Ovary (tissue), 9 donors: Measurements from ENCODE around the gene GDPGP1. TPM values are rescaled to one million over a fixed set of nuclear protein-coding genes. Genes with fewer than 3 reads are reported as not detected.

Experiments
- DNase-seq, 5 donors: peaks; one replicate each; pipeline ENCODE4 v3.0.0-alpha.2; 2019 to 2020
- H3K27ac ChIP-seq, 2 donors: fragments of 200-600 bp; one replicate each; pipeline versions ENCODE4 v1.5.1 to v1.8.0; 2019 to 2022
- H3K27me3 ChIP-seq: fragments of 200-600 bp; one replicate; pipeline ENCODE4 v1.8.0; 2022
- H3K36me3 ChIP-seq: fragments of 200-600 bp; sonication (generic); one replicate; pipeline ENCODE4 v1.5.1; 2019
- H3K4me1 ChIP-seq: one replicate; pipeline ENCODE4 v1.8.1; 2013; ENCODE audit warnings: mild to moderate bottlenecking, moderate library complexity; ENCODE audit not compliant: insufficient read depth
- H3K4me3 ChIP-seq: fragments of 200-600 bp; sonication (generic); one replicate; pipeline ENCODE4 v1.5.1; 2017
- H3K9me3 ChIP-seq, 2 donors: fragments of 200-600 bp in 1 of 2; sonication (generic) in 1 of 2; one replicate each; pipeline versions ENCODE4 v1.5.1 to v1.8.1; 2013 to 2019; ENCODE audit warnings: mild to moderate bottlenecking in 1 of 2, moderate library complexity in 1 of 2
- EP300 ChIP-seq: sonication (generic); formaldehyde crosslinking; IDR thresholded peaks from one replicate; pipeline ENCODE4 v1.6.1; 2017; ENCODE audit warnings: antibody characterized with exemption
- POLR2A ChIP-seq: fragments of 450-650 bp; IDR thresholded peaks from one replicate; pipeline ENCODE4 v1.6.1; 2017; ENCODE audit warnings: antibody characterized with exemption, mild to moderate bottlenecking, moderate library complexity
- WGBS, 3 donors: extraction: QIAGEN DNeasy Blood & Tissue Kit in 1 of 3; methylation state at CpG; one replicate each; pipeline versions ENCODE4 v1.1.5 to v1.1.7; 2013 to 2017; 5-methylcytosine and 5-hydroxymethylcytosine counted together
- intact Hi-C, 4 donors: fragments of 100-400 bp; cut with DNase I; formaldehyde crosslinking; loops; one replicate each; pipeline versions ENCODE4 v1.11.0 to v1.15.1; 2022 to 2023
- polyA plus RNA-seq, 2 donors: library from polyadenylated mRNA; stranded (reverse); fragments of 200-250 nt in 1 of 2; fragments of 350-450 nt in 1 of 2; fragmentation: Illumina TruSeq in 1 of 2; extraction: RNeasy Lipid Tissue Mini Kit (QIAGEN cat#74804) in 1 of 2; gene quantifications; one replicate each; pipeline ENCODE4 v1.2.3, GENCODE V29; 2013 to 2014
- total RNA-seq, 7 donors: library from RNA; depleted of rRNA in 2 of 7; stranded (reverse); fragments of >200 nt in 2 of 7; fragmentation: NEBNext Ultra II Directional in 3 of 7; extraction: Animal tissue kit (Norgen Biotek cat#: 25700) in 3 of 7; gene quantifications; one replicate each; pipeline versions ENCODE4 v1.1.0 to v1.2.4, GENCODE V29; 2016 to 2023
- TF ChIP-seq, protein P1 (sequence below), 3 donors: fragments of 450-650 bp in 2 of 3; fragments of 200-600 bp in 1 of 3; IDR thresholded peaks; one replicate each; pipeline versions ENCODE4 v1.5.1 to v1.8.0; 2016 to 2022; ENCODE audit warnings: antibody characterized with exemption in 3 of 3, mild to moderate bottlenecking in 1 of 3
- donor health status: DM: no; HTN: no; CAD: no; lungs with moderate emphysema.
- donor health status: DM: no; HTN: no; CAD: no.
- donor health status: Bipolar disorder and iron deficiency.
- donor health status: DM: yes; HTN: yes; CAD: no.
- donor health status: DM: no; HTN: no; CAD: no.
- donor health status: DM: yes; HTN: yes; CAD: no.

GDPGP1 gene
- total and polyA plus RNA-seq, 9 donors = 2.0 to 9.3 (median 5.8) TPM

DNA sequence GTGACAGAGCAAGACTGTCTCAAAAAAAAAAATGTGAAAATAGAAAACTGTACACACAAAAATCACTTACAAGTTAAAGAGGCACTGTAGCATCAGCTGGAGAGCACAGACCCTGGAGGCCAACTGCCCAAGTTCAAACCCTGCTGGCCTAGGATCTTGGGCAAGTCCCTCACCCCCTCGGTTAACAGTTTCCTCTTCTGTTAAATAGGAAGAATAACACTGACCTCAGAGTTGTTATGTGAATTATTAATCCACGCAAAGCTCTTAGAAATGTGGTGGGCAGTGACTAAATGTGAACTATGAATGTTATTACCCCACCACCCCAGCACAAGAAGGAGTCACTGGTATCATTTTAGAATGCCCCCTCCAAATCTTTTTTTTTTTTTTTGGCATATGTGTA, 11.5 kb upstream of the GDPGP1 start:
- Histone ChIP-seq H3K36me3 (no peaks in the 10 kb centered on the region), H3K27me3 (no peaks in the 10 kb centered on the region), H3K9me3 (no peaks in the 10 kb centered on the region), H3K4me3 (no peak overlapping the region), H3K4me1 (no peaks in the 10 kb centered on the region), H3K27ac (no peak overlapping the region)
- DNase-seq = no peak
- intact Hi-C loops = loop anchor here in 2 of 4 donors (10.0 kb wide), 3 partner anchors 138 to 328 kb away; partner anchors contain the start of gene AP3S2 (in 1 of the 2)
- WGBS, 3 donors = 88 to 92% (median 89%) methylated on average over 2 of the region's 2 CpGs
- TF ChIP-seq, protein P1, sequence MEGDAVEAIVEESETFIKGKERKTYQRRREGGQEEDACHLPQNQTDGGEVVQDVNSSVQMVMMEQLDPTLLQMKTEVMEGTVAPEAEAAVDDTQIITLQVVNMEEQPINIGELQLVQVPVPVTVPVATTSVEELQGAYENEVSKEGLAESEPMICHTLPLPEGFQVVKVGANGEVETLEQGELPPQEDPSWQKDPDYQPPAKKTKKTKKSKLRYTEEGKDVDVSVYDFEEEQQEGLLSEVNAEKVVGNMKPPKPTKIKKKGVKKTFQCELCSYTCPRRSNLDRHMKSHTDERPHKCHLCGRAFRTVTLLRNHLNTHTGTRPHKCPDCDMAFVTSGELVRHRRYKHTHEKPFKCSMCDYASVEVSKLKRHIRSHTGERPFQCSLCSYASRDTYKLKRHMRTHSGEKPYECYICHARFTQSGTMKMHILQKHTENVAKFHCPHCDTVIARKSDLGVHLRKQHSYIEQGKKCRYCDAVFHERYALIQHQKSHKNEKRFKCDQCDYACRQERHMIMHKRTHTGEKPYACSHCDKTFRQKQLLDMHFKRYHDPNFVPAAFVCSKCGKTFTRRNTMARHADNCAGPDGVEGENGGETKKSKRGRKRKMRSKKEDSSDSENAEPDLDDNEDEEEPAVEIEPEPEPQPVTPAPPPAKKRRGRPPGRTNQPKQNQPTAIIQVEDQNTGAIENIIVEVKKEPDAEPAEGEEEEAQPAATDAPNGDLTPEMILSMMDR (IDR thresholded peaks at IDR 0.05) = no peak
- TF ChIP-seq POLR2A = no peak
- TF ChIP-seq EP300 = no peak

DNA sequence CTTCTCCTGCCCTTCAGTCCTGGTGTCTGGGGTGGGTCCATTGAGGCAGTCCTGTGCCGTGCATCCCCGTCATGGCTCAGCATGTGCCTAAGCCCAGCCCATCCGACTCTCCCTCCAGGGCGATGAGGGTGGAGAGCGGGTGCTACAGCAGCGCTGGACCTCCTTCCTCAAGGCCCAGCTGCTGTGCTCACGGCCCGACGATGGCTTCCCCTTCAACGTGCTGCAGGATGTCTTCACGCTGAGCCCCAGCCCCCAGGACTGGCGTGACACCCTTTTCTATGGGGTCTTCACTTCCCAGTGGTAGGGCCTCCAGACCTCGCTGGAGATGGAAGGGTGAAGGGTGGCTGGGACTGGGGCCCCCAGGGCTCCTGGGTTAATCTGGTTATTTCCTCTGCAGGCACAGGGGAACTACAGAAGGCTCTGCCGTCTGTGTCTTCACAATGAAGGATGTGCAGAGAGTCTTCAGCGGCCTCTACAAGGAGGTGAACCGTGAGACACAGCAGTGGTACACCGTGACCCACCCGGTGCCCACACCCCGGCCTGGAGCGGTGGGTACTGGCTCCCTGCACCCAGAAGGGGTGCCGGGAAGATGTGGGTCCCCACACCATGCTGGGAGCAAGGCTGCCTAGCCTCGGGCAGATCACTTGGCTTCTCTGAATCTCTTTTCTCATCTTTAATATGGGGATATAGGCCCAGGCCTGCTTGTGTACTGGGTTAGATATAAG, 10.4 kb upstream of the GDPGP1 start:
- DNase-seq = no peak
- TF ChIP-seq EP300 (no peak), POLR2A (no peak)
- TF ChIP-seq, protein P1 (IDR thresholded peaks at IDR 0.05) = no peak
- no peak overlapping the region for H3K27ac ChIP-seq
- H3K9me3 ChIP-seq = no peaks in the 10 kb centered on the region
- no peaks in the 10 kb centered on the region for H3K36me3 ChIP-seq
- intact Hi-C loops = loop anchor here in 2 of 4 donors (10.0 kb wide), 3 partner anchors 139 to 329 kb away; partner anchors contain the start of gene AP3S2 (in 1 of the 2)
- no peak overlapping the region for H3K4me3 ChIP-seq
- H3K27me3 ChIP-seq = no peaks in the 10 kb centered on the region
- no peaks in the 10 kb centered on the region for H3K4me1 ChIP-seq
- 93 to 94% (median 93%) methylated on average over 20 to 22 of the region's 22 CpGs for WGBS, 3 donors

DNA sequence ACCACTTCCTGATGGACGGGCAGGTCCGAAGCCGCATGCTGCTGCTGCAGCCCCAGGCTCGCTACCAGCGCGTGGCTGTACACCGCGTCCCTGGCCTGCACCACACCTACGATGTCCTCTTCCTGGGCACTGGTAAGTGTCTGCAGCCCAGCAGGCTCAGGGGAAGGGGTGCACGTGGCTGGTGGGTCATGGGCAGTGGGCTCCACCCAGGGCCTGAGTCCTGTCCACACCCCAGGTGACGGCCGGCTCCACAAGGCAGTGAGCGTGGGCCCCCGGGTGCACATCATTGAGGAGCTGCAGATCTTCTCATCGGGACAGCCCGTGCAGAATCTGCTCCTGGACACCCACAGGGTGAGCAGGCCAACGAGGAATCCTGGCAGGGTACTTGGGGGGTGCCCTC, 9.0 kb upstream of the GDPGP1 start:
- Histone ChIP-seq H3K27ac (no peak overlapping the region), H3K4me1 (no peaks in the 10 kb centered on the region), H3K27me3 (no peaks in the 10 kb centered on the region), H3K9me3 (no peaks in the 10 kb centered on the region), H3K4me3 (no peak overlapping the region), H3K36me3 (no peaks in the 10 kb centered on the region)
- DNase-seq = no peak
- TF ChIP-seq EP300 = no peak
- no peak for TF ChIP-seq POLR2A
- TF ChIP-seq, protein P1 (IDR thresholded peaks at IDR 0.05) = no peak
- intact Hi-C loops = loop anchor here in 2 of 4 donors (10.0 kb wide), 3 partner anchors 140 to 330 kb away; partner anchors contain the start of gene AP3S2 (in 1 of the 2)
- WGBS, 3 donors = 91 to 92% (median 91%) methylated on average over 17 of the region's 17 CpGs

DNA sequence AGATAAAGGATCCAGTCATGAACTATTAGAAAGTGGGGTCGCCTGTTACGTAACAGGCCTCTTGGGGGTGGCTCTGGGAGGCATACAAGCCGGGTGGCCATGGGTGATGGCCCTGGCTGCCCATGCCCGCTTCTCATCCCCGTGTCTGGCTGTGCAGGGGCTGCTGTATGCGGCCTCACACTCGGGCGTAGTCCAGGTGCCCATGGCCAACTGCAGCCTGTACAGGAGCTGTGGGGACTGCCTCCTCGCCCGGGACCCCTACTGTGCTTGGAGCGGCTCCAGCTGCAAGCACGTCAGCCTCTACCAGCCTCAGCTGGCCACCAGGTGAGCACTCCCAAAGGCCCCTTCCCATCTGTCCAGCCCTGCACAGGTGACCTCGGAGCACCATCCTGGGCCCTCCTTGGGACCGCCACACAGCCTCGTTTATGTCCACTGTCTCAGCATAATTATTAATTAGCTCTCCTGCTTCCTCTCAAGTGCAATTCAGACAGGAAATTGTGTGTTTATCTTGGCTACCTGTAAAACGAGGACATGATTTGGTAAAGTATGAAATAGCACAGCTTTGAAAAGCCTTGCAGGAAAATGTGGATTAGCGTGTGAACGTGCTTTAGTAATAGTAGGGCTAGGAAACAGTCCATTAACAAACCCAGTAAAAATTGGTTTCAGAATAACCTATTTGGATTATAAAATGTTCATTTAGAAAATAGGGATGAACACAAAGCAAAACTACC, 8.3 kb upstream of the GDPGP1 start:
- no peaks in the 10 kb centered on the region for H3K36me3 ChIP-seq

More for the DNA sequence above, 8.3 kb upstream of the GDPGP1 start:
- Histone ChIP-seq H3K4me1 (no peaks in the 10 kb centered on the region), H3K4me3 (no peak overlapping the region), H3K9me3 (no peaks in the 10 kb centered on the region), H3K27ac (no peak overlapping the region), H3K27me3 (no peaks in the 10 kb centered on the region)
- 87 to 89% (median 89%) methylated on average over 18 of the region's 18 CpGs for WGBS, 3 donors
- intact Hi-C loops = loop anchor here in 2 of 4 donors (10.0 kb wide), 3 partner anchors 141 to 331 kb away; partner anchors contain the start of gene AP3S2 (in 1 of the 2)
- DNase-seq = no peak
- TF ChIP-seq EP300 = no peak
- no peak for TF ChIP-seq POLR2A
- TF ChIP-seq, protein P1 (IDR thresholded peaks at IDR 0.05) = no peak
